Lung (tissue), 12 donors: Measurements from ENCODE around the gene BMP6. TPM values are rescaled to one million over a fixed set of nuclear protein-coding genes. Genes with fewer than 3 reads are reported as not detected.
A peak's percentile ranks its signal among the peaks of the same experiment; 100 is the strongest.

Source experiments
- ATAC-seq: fragments of 200-7000 bp; cut with Tn5 transposase; one replicate; pipeline ENCODE4 v1.9.1; 2020; ENCODE audit warnings: moderate number of reproducible peaks; ENCODE audit not compliant: insufficient read depth, low FRiP score
- DNase-seq, 3 donors: peaks; one replicate each; pipeline ENCODE4 v3.0.0-alpha.2; 2013 to 2017
- H3K27ac ChIP-seq, 2 donors: one replicate each; pipeline ENCODE4 v1.5.1; 2013; ENCODE audit warnings: mild to moderate bottlenecking in 2 of 2, moderate library complexity in 2 of 2, control low read depth in 1 of 2, inconsistent platforms in 1 of 2, low read depth in 1 of 2, low read length in 1 of 2
- H3K27me3 ChIP-seq, 3 donors: one replicate each; pipeline ENCODE4 v1.5.1; 2013; ENCODE audit warnings: low read length in 2 of 3; ENCODE audit not compliant: control insufficient read depth in 3 of 3, insufficient read depth in 3 of 3
- H3K36me3 ChIP-seq, 4 donors: one replicate each; pipeline ENCODE4 v1.5.1; 2013; ENCODE audit warnings: low read length in 4 of 4, mild to moderate bottlenecking in 1 of 4, moderate library complexity in 1 of 4; ENCODE audit not compliant: control insufficient read depth in 4 of 4, insufficient read depth in 4 of 4
- H3K4me1 ChIP-seq, 5 donors: one replicate each; pipeline ENCODE4 v1.5.1; 2013; ENCODE audit warnings: low read length in 5 of 5, mild to moderate bottlenecking in 2 of 5, moderate library complexity in 1 of 5; ENCODE audit not compliant: control insufficient read depth in 5 of 5, insufficient read depth in 5 of 5
- H3K4me3 ChIP-seq: one replicate; pipeline ENCODE4 v1.5.1; 2013; ENCODE audit warnings: mild to moderate bottlenecking, control low read depth, moderate library complexity
- H3K9ac ChIP-seq, 2 donors: one replicate each; pipeline ENCODE4 v1.5.1; 2013; ENCODE audit warnings: low read length in 2 of 2, control low read depth in 1 of 2; ENCODE audit not compliant: insufficient read depth in 1 of 2
- H3K9me3 ChIP-seq, 4 donors: one replicate each; pipeline ENCODE4 v1.5.1; 2013; ENCODE audit warnings: low read length in 3 of 4, mild to moderate bottlenecking in 1 of 4, moderate library complexity in 1 of 4; ENCODE audit not compliant: control insufficient read depth in 4 of 4, insufficient read depth in 3 of 4
- WGBS, 2 donors: extraction: QIAGEN DNeasy Blood & Tissue Kit; methylation state at CpG; one replicate each; pipeline ENCODE4 v1.1.7; 2013; 5-methylcytosine and 5-hydroxymethylcytosine counted together
- polyA plus RNA-seq, 2 donors: library from polyadenylated mRNA; stranded (reverse); fragments of 200-250 nt; gene quantifications; one replicate each; pipeline ENCODE4 v1.2.1, GENCODE V29; 2013
- total RNA-seq, 2 donors: library from RNA; depleted of rRNA in 1 of 2; stranded (reverse); fragments of >200 nt in 1 of 2; gene quantifications; one replicate each; pipeline ENCODE4 v1.2.1, GENCODE V29; 2014 to 2021
- TF ChIP-seq, protein P1 (sequence below): IDR thresholded peaks from 2 replicates; pipeline ENCODE4 v1.5.1; 2012; ENCODE audit warnings: mild to moderate bottlenecking; ENCODE audit errors: control extremely low read depth, extremely low read depth
- donor health status: control.
- donor health status: control.
- donor health status: Bipolar disorder and iron deficiency.
- donor health status: healthy.
- donor health status: DM: yes; HTN: yes; CAD: no.

The BMP6 gene
- total and polyA plus RNA-seq, 4 donors, result 2.3 to 17.3 (median 10.6) TPM

DNA sequence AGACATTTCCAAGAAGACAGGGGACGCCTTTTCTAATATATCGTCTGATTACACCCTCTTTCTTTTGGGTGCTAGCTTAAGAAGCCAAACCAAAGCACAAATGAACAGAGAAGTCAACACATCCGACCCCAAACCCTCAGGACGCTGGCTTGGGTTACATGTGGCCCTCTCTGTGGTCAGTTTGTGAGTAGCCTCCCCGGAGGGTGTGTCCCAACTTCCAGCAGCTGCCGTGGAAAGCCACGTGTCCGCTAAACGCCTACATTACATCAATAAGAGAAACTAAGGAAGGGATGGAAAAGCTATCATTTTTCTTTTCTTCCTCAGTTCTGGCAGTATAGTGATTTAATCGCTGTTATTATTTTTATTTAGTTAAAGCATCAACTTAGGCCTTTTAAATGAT, 487 bp upstream of the BMP6 start:
- Histone ChIP-seq H3K36me3 (no peaks in the 10 kb centered on the region), H3K9me3 (peaks cover 0 to 2% (median 0%) of the 10 kb centered on the region in 4 donors), H3K9ac (no peak overlapping the region), H3K4me3 (no peak overlapping the region), H3K4me1 (peaks cover 0 to 28% (median 5%) of the 10 kb centered on the region in 5 donors), H3K27me3 (peaks cover 3 to 52% (median 50%) of the 10 kb centered on the region in 3 donors), H3K27ac (no peak overlapping the region)
- TF ChIP-seq, protein P1, sequence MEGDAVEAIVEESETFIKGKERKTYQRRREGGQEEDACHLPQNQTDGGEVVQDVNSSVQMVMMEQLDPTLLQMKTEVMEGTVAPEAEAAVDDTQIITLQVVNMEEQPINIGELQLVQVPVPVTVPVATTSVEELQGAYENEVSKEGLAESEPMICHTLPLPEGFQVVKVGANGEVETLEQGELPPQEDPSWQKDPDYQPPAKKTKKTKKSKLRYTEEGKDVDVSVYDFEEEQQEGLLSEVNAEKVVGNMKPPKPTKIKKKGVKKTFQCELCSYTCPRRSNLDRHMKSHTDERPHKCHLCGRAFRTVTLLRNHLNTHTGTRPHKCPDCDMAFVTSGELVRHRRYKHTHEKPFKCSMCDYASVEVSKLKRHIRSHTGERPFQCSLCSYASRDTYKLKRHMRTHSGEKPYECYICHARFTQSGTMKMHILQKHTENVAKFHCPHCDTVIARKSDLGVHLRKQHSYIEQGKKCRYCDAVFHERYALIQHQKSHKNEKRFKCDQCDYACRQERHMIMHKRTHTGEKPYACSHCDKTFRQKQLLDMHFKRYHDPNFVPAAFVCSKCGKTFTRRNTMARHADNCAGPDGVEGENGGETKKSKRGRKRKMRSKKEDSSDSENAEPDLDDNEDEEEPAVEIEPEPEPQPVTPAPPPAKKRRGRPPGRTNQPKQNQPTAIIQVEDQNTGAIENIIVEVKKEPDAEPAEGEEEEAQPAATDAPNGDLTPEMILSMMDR, result no peak
- ATAC-seq (no peak), DNase-seq (no peak)
- 27% methylated on average over 10 of the region's 10 CpGs for WGBS, 2 donors

DNA sequence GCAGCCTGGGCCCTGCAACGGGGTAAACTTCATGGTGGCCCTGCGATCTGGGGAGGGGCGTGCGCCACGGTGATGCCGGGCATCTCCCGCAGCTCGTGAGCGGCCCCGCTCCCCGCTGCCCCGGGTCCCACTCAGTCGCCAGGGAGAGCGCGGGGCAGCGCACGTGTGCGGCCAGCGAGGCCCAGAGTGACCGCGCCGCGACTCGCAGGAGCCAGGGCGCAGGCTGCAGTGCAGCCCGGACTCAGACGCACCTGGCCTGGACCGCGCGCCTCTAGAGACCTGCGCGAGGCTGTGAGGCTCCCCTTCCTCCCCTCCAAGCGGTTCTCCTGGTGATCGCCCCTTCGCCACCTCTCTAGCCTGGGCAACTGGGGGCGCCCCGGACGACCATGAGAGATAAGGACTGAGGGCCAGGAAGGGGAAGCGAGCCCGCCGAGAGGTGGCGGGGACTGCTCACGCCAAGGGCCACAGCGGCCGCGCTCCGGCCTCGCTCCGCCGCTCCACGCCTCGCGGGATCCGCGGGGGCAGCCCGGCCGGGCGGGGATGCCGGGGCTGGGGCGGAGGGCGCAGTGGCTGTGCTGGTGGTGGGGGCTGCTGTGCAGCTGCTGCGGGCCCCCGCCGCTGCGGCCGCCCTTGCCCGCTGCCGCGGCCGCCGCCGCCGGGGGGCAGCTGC, 652 bp downstream of the BMP6 start:
- no peak overlapping the region for H3K9ac ChIP-seq
- peaks cover 0 to 2% (median 0%) of the 10 kb centered on the region in 4 donors for H3K9me3 ChIP-seq
- ATAC-seq (no peak), DNase-seq (peak in 1 of 3 donors; percentile 18)
- TF ChIP-seq, protein P1, result no peak
- H3K4me3 ChIP-seq, result peak overlapping the region; percentile 67
- H3K36me3 ChIP-seq, result no peaks in the 10 kb centered on the region
- peak overlapping the region in 1 of 2 donors; percentile 13 for H3K27ac ChIP-seq
- 1% methylated on average over 35 to 73 of the region's 73 CpGs for WGBS, 2 donors
- H3K4me1 ChIP-seq, result peaks cover 0 to 28% (median 5%) of the 10 kb centered on the region in 5 donors
- H3K27me3 ChIP-seq, result peaks cover 3 to 64% (median 61%) of the 10 kb centered on the region in 3 donors

DNA sequence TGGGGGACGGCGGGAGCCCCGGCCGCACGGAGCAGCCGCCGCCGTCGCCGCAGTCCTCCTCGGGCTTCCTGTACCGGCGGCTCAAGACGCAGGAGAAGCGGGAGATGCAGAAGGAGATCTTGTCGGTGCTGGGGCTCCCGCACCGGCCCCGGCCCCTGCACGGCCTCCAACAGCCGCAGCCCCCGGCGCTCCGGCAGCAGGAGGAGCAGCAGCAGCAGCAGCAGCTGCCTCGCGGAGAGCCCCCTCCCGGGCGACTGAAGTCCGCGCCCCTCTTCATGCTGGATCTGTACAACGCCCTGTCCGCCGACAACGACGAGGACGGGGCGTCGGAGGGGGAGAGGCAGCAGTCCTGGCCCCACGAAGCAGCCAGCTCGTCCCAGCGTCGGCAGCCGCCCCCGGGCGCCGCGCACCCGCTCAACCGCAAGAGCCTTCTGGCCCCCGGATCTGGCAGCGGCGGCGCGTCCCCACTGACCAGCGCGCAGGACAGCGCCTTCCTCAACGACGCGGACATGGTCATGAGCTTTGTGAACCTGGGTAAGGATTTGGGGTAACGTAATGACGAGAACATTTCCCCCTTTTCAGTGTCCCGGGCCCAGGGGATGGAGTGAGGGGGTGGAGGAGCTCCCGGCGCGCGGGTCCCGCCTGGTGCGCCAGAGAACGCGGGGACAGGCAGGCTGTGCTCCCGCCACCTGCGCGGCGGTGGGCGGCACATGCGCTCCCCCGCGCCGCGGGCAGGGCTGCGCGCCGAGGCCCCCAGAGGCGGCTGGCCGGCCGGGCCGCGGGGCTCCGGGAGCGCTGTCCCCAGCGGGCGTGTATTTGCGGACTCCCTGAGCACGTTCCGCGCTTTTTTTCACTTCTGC, 1.4 kb downstream of the BMP6 start:
- Histone ChIP-seq H3K27me3 (peaks cover 3 to 72% (median 64%) of the 10 kb centered on the region in 3 donors), H3K9ac (no peak overlapping the region), H3K4me1 (peaks cover 0 to 28% (median 5%) of the 10 kb centered on the region in 5 donors), H3K9me3 (peaks cover 0 to 2% (median 0%) of the 10 kb centered on the region in 4 donors), H3K27ac (peak overlapping the region in 1 of 2 donors; percentile 81), H3K4me3 (peak overlapping the region; percentile 67), H3K36me3 (no peaks in the 10 kb centered on the region)
- 1% methylated on average over 61 to 97 of the region's 97 CpGs for WGBS, 2 donors
- TF ChIP-seq, protein P1, result no peak
- DNase-seq (peak; percentile 33 to 45 (median 35)), ATAC-seq (no peak)
